SK-N-SH (cell line): ENCODE data around the gene SPTLC2.

Source experiments
- EP300 ChIP-seq, 2 experiments: IDR thresholded peaks; 2 replicates each; pipeline versions ENCODE4 v1.4.0 to v1.6.1; 2012; ENCODE audit warnings: borderline replicate concordance in 1 of 2, low read depth in 1 of 2, low read length in 1 of 2
- JUND ChIP-seq: IDR thresholded peaks from 2 replicates; pipeline ENCODE4 v1.4.0; 2012
- TF ChIP-seq, protein P1 (sequence below): fragments of 200-600 bp; sonication (generic); IDR thresholded peaks from 2 replicates; pipeline ENCODE4 v1.6.1; 2017; ENCODE audit warnings: antibody characterized with exemption, mild to moderate bottlenecking, moderate library complexity

DNA sequence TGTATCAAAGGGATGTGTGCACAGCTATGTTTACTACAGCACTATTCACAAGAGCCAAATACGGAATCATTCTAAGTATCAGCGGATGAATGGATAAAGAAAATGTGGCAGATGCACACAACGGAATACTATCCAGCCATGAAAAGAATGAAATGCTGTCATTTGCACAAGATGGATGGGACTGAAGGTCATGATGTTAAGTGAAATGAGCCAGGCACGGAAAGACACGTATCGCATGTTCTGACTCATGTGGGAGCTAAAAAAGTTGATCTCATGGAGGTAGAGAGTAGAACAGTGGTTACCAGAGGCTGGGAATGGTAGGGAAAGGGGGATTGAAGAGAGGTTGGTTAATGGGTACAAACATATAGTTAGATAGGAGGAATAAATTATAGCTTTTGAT is 91.9 kb downstream of the SPTLC2 start:
- TF ChIP-seq, protein P1, sequence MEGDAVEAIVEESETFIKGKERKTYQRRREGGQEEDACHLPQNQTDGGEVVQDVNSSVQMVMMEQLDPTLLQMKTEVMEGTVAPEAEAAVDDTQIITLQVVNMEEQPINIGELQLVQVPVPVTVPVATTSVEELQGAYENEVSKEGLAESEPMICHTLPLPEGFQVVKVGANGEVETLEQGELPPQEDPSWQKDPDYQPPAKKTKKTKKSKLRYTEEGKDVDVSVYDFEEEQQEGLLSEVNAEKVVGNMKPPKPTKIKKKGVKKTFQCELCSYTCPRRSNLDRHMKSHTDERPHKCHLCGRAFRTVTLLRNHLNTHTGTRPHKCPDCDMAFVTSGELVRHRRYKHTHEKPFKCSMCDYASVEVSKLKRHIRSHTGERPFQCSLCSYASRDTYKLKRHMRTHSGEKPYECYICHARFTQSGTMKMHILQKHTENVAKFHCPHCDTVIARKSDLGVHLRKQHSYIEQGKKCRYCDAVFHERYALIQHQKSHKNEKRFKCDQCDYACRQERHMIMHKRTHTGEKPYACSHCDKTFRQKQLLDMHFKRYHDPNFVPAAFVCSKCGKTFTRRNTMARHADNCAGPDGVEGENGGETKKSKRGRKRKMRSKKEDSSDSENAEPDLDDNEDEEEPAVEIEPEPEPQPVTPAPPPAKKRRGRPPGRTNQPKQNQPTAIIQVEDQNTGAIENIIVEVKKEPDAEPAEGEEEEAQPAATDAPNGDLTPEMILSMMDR, result no peak
- TF ChIP-seq JUND (no peak), EP300 (IDR thresholded peaks at IDR 0.05; ENCODE audit: borderline replicate concordance in 1 of 2, low read depth in 1 of 2, low read length in 1 of 2) (no peak)
